AG04449 (cell line): ENCODE measurements around the gene TMEM178A.

Experiments used
- CTCF ChIA-PET: fragments of 350-600 bp; formaldehyde crosslinking; extraction: SDS; loops from one replicate; lab custom pipeline; 2021; ENCODE audit warnings: antibody characterized with exemption; lab: Yijun Ruan, JAX
- POLR2A ChIA-PET: fragments of 400-600, 350-600 bp; formaldehyde crosslinking; extraction: SDS; loops from one replicate; lab custom pipeline; 2020; ENCODE audit warnings: antibody characterized with exemption, inconsistent platforms; lab: Yijun Ruan, JAX
- DNase-seq: peaks from one replicate; pipeline ENCODE4 v3.0.0-alpha.2; 2010; ENCODE audit warnings: low read depth, low spot score
- H3K4me3 ChIP-seq: 2 replicates; pipeline ENCODE4 v1.5.1; 2011; ENCODE audit warnings: low read depth, mild to moderate bottlenecking, control low read depth, low read length
- CTCF ChIP-seq: IDR thresholded peaks from one replicate; pipeline ENCODE4 v1.5.1; 2011; ENCODE audit warnings: mild to moderate bottlenecking, moderate library complexity, low read length, control low read depth, inconsistent platforms; ENCODE audit not compliant: insufficient read depth; ENCODE audit errors: missing control alignments

Gene TMEM178A

GRCh38 chr2:39685126-39685525, 19.4 kb downstream of the TMEM178A start:
- CTCF ChIA-PET = interaction anchor here (1.6 kb wide), 1 partner anchor 11 kb away, joined by 4 read pairs; no protein-coding TSS in a partner anchor
- POLR2A ChIA-PET = no interaction called here
- no peak overlapping the region for H3K4me3 ChIP-seq
- no peak for DNase-seq
- TF ChIP-seq CTCF = no peak

GRCh38 chr2:39686456-39686855, 20.7 kb downstream of the TMEM178A start:
- no peak for DNase-seq
- CTCF ChIA-PET = interaction anchor here (0.8 to 1.6 kb wide), 2 partner anchors 10 to 11 kb away, joined by 3 to 4 read pairs; no protein-coding TSS in a partner anchor
- TF ChIP-seq CTCF = no peak

GRCh38 chr2:39688181-39688580, 22.5 kb downstream of the TMEM178A start:
- no peak for TF ChIP-seq CTCF
- ChIA-PET POLR2A (no interaction called here), CTCF (interaction anchor here (1.1 to 1.6 kb wide), 2 partner anchors 8 to 94 kb away, joined by 3 read pairs; no protein-coding TSS in a partner anchor)
- H3K4me3 ChIP-seq = no peak overlapping the region
- no peak for DNase-seq

More at GRCh38 chr2:39686456-39686855, 20.7 kb downstream of the TMEM178A start:
- H3K4me3 ChIP-seq = no peak overlapping the region
- POLR2A ChIA-PET = no interaction called here

- CTCF ChIA-PET = interaction anchor here (1.6 kb wide), 1 partner anchor 95 kb away, joined by 3 read pairs; no protein-coding TSS in a partner anchor
- no peak overlapping the region for H3K4me3 ChIP-seq
- DNase-seq = no peak
- no peak for TF ChIP-seq CTCF
- POLR2A ChIA-PET = no interaction called here
These were observed 23.6 kb downstream of the TMEM178A start for GRCh38 chr2:39689272-39689841.

- no peak for TF ChIP-seq CTCF
- ChIA-PET POLR2A (no interaction called here), CTCF (no interaction called here)
- no peak for DNase-seq
- no peak overlapping the region for H3K4me3 ChIP-seq
These were observed 24.2 kb downstream of the TMEM178A start for GRCh38 chr2:39689876-39690275.

GRCh38 chr2:39693245-39693644, 27.5 kb downstream of the TMEM178A start:
- H3K4me3 ChIP-seq = no peak overlapping the region
- no peak for TF ChIP-seq CTCF
- CTCF ChIA-PET = no interaction called here
- no peak for DNase-seq
- POLR2A ChIA-PET = no interaction called here
